ENCODE measurements around the gene SLC7A1. TPM values are rescaled to one million over a fixed set of nuclear protein-coding genes. Genes with fewer than 3 reads are reported as not detected.

The SLC7A1 gene
- total RNA-seq, 1 donor from 2014 or later: 10.3 TPM

DNA sequence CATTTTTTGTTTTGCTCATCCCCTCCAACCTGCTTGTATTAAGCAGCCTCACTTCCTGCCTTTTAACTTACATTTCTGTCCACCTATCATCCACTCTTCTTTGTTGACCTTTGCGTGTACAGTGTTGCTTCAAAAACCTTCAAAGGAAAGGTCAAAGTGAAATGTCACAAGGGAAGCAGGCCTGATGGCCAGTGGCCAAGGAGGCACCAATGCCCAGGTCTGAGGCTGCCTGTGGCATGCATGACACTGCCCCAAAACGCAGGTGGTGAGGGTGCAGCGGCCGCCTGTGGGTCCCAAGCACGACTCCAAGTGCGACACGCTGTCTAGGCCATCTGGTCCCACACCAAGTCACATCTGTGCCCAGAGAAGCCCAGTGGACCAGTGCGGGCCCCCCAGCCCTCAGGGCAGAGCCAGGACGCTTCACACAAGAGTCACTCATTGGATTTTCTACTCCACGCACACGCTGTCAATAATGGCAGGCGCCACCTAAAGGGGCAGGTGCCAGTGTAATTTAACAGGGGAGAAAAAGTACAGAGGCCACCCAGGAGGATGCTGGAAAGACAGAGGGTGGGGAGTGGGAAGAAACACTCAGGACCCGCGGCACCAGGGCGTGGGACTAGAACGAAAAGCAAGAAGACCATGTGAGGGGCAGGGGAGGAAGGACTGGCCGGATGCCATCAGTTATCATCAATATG is 23.5 kb downstream of the SLC7A1 start:
- TF ChIP-seq, protein P1, sequence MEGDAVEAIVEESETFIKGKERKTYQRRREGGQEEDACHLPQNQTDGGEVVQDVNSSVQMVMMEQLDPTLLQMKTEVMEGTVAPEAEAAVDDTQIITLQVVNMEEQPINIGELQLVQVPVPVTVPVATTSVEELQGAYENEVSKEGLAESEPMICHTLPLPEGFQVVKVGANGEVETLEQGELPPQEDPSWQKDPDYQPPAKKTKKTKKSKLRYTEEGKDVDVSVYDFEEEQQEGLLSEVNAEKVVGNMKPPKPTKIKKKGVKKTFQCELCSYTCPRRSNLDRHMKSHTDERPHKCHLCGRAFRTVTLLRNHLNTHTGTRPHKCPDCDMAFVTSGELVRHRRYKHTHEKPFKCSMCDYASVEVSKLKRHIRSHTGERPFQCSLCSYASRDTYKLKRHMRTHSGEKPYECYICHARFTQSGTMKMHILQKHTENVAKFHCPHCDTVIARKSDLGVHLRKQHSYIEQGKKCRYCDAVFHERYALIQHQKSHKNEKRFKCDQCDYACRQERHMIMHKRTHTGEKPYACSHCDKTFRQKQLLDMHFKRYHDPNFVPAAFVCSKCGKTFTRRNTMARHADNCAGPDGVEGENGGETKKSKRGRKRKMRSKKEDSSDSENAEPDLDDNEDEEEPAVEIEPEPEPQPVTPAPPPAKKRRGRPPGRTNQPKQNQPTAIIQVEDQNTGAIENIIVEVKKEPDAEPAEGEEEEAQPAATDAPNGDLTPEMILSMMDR (IDR thresholded peaks at IDR 0.05; ENCODE audit: borderline replicate concordance): no peak
- H3K4me1 ChIP-seq: peaks cover 19% of the 10 kb centered on the region
- H3K4me3 ChIP-seq: no peak overlapping the region
- no peaks in the 10 kb centered on the region for H3K27me3 ChIP-seq (ENCODE audit: low read depth)
- H3K9me3 ChIP-seq (replicated peaks): no peaks in the 10 kb centered on the region
- H3K36me3 ChIP-seq: no peaks in the 10 kb centered on the region
- no peak overlapping the region for H3K27ac ChIP-seq (replicated peaks)
- intact Hi-C loops (cut with micrococcal nuclease): no loop called here
- no peak for DNase-seq

DNA sequence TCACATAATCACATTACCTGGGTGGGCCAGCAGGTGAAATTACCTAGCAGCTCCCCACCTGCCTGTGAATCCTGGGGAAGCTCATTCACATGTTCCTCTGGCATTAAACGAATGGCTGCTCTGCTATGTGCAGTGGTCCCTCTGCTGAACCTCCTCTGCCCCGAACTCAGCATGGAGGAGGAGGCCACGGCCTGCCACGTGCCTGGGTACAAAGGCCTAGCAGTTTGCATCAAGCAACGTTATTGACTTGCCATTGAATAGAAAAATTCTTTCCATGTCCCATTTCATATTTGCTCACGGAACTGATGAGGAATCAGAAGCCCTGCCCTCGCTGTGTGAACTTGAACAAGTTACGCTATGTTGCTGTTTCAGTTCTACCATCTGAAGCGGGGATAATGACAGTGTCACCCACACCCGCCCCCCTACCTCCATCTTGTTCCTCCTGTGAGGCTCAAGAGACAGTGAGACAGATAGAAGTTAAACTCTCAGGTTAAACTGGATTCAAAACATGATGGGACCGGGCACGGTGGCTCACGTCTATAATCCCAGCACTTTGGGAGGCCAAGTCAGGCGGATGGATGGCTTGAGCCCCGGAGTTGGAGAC is 25.3 kb downstream of the SLC7A1 start:
- Histone ChIP-seq H3K36me3 (no peaks in the 10 kb centered on the region), H3K27me3 (ENCODE audit: low read depth) (no peaks in the 10 kb centered on the region), H3K9me3 (replicated peaks) (no peaks in the 10 kb centered on the region), H3K27ac (replicated peaks) (no peak overlapping the region), H3K4me1 (peaks cover 12% of the 10 kb centered on the region), H3K4me3 (no peak overlapping the region)
- no peak for DNase-seq
- TF ChIP-seq, protein P1 (IDR thresholded peaks at IDR 0.05; ENCODE audit: borderline replicate concordance): no peak
- intact Hi-C loops (cut with micrococcal nuclease): no loop called here

DNA sequence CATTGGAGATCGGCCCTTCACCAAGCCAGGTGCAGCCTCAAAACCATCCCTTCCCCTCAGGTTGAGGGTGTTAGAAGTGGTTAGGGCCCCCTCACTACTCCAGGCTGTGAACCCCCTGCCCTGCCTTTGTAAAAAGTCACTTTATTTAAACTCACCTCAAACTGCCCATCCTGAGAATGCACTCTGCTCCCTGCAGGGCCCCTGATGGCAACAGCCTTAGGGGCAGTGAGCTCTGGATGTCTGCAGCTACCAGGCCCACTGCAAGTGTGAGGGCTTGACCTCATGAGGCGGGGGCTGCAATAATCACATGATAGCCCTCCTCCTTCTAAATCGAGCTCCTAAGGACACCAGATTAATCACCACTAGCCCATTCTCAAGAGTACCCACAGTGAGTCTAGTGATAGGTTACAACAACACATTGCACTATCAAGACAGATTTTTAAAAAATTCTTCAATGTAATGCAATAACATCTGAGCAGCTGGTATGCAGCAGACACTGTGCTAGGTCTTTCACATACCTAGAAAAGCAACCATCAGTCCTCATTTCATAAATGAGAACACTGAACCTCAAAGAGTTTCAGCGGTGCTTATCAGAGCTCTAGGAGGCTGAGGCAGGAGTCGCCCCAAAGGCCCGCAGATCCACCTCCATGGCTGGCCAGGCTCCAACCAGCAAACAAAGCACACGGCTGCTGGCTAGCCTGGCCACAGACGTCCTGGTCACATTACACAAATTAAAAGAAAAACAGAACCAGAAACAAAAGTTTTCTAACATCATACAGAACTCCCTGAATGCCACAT is 26.0 kb downstream of the SLC7A1 start:
- Histone ChIP-seq H3K27ac (replicated peaks) (no peak overlapping the region), H3K4me1 (peaks cover 12% of the 10 kb centered on the region), H3K36me3 (no peaks in the 10 kb centered on the region), H3K27me3 (ENCODE audit: low read depth) (no peaks in the 10 kb centered on the region), H3K4me3 (no peak overlapping the region), H3K9me3 (replicated peaks) (no peaks in the 10 kb centered on the region)
- no peak for DNase-seq
- TF ChIP-seq, protein P1 (IDR thresholded peaks at IDR 0.05; ENCODE audit: borderline replicate concordance): no peak
- intact Hi-C loops (cut with micrococcal nuclease): no loop called here

DNA sequence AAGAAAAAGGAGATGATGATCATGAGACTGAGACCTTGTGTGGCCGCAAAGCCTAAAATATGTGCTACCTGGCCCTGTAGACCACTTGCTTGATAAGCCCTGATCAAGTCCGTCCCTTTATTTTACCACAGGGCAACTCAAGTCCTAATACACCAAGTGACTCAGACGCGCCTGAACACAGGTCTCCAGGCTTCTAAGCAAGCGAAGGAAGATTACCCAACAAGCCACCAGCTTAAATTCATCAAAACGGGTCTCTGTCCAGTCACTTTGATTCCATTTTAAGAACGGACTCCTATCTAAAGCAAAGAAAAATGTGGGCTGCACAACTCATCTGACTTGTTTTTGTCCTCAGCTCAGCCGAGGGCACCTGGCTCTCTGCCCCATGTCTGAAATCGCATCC is 26.8 kb downstream of the SLC7A1 start:
- intact Hi-C loops (cut with micrococcal nuclease): no loop called here
- peaks cover 11% of the 10 kb centered on the region for H3K4me1 ChIP-seq
- no peak for DNase-seq

DNA sequence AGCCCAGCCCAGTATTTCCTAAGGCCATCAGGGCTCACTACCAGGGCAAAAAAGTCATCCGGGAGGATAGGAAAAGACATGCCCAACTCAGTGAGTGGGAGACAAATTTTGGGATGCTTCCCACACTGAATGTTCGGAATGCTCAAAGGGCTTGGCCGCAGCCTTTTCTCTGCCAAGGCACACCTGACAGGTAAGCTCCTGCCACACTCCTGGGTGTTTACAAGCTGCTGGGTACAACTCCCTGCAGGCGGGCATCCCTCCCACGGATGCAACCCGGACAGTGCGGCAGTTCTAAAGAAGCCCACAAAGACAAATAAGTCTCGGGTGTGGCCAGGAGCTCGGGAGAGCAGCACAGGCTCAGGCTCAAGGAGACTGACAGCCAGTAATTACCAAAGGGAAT is 28.1 kb downstream of the SLC7A1 start:
- Histone ChIP-seq H3K4me3 (no peak overlapping the region), H3K27ac (replicated peaks) (no peak overlapping the region), H3K36me3 (no peaks in the 10 kb centered on the region), H3K9me3 (replicated peaks) (no peaks in the 10 kb centered on the region), H3K27me3 (ENCODE audit: low read depth) (no peaks in the 10 kb centered on the region), H3K4me1 (no peaks in the 10 kb centered on the region)
- intact Hi-C loops (cut with micrococcal nuclease): no loop called here
- TF ChIP-seq, protein P1 (IDR thresholded peaks at IDR 0.05; ENCODE audit: borderline replicate concordance): no peak
- DNase-seq: no peak

More for the DNA sequence above, 26.8 kb downstream of the SLC7A1 start:
- TF ChIP-seq, protein P1 (IDR thresholded peaks at IDR 0.05; ENCODE audit: borderline replicate concordance): no peak
- no peak overlapping the region for H3K27ac ChIP-seq (replicated peaks)
- no peaks in the 10 kb centered on the region for H3K9me3 ChIP-seq (replicated peaks)
- no peak overlapping the region for H3K4me3 ChIP-seq
- H3K36me3 ChIP-seq: no peaks in the 10 kb centered on the region
- no peaks in the 10 kb centered on the region for H3K27me3 ChIP-seq (ENCODE audit: low read depth)

Measured in left ventricle myocardium inferior (tissue), 1 donor.